NCI-H187 treated with DMSO at 0.1 percent for 48 hours (cell line): ENCODE data around the gene MAGEA6.

ENCODE experiments used
- DNase-seq: peaks from one replicate; lab custom pipeline; 2025; lab: John Stamatoyannopoulos, UW

Gene MAGEA6

DNA sequence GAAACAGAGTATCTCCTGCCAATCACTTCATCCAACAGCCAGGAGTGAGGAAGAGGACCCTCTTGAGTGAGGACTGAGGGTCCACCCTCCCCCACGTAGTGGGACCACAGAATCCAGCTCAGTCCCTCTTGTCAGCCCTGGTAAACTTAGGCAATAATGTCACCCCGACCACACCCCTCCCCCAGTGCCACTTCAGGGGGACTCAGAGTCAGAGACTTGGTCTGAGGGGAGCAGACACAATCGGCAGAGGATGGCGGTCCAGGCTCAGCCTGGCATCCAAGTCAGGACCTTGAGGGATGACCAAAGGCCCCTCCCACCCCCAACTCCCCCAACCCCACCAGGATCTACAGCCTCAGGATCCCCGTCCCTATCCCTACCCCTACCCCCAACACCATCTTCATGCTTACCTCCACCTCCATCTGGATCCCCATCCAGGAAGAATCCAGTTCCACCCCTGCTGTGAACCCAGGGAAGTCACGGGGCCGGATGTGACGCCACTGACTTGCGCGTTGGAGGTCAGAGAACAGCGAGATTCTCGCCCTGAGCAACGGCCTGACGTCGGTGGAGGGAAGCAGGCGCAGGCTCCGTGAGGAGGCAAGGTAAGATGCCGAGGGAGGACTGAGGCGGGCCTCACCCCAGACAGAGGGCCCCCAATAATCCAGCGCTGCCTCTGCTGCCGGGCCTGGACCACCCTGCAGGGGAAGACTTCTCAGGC is 36.1 kb downstream of the MAGEA6 start, which contains the start of the genes CSAG1 and MAGEA12:
TSS of gene CSAG1 (minus strand) at position 461 of the 715 bp plus-strand sequence. CDS start 1,261 bp downstream, outside the sequence.
TSS of gene MAGEA12 (plus strand) at position 497 of the 715 bp plus-strand sequence. CDS start 2,405 bp downstream, outside the sequence.
- peak; percentile 53 for DNase-seq

DNA sequence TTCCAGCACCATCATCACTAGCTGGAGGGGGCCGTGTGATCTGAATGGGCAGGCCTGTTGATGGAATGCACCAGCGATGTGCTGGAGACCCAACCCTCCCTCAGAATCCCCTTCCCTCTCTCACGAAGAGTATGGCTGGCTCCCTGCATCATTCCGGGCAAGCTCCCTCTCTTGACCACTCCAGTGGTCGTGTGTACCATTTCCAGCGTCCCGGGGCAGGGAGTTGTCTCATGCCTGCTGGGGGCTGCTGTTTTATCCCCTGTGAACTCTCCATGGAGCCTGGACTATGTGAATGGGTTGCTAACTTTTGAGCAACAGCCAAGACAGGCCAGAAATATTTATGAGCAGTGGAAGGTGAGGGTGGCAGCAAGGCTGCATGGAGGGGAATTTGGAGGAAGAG is 44.1 kb downstream of the MAGEA6 start:
- no peak for DNase-seq
